Fibroblast of lung (primary cell): Measurements from ENCODE around the gene C1R. TPM values are rescaled to one million over a fixed set of nuclear protein-coding genes. Genes with fewer than 3 reads are reported as not detected.

Source experiments
- DNase-seq, 2 donors: peaks; one replicate each; pipeline versions ENCODE4 v3.0.0 to v3.0.0-alpha.2; 2010; ENCODE audit warnings: low read depth in 2 of 2
- H2AFZ ChIP-seq: 2 replicates; pipeline ENCODE4 v1.5.1; 2012; ENCODE audit warnings: low read length, control low read depth, inconsistent platforms
- H3K27ac ChIP-seq: 2 replicates; pipeline ENCODE4 v1.5.1; 2011; ENCODE audit warnings: low read length, control low read depth; ENCODE audit not compliant: insufficient read depth
- H3K27me3 ChIP-seq: 2 replicates; pipeline ENCODE4 v1.5.1; 2011; ENCODE audit warnings: mild to moderate bottlenecking, low read length; ENCODE audit not compliant: control insufficient read depth, insufficient read depth
- H3K36me3 ChIP-seq: 2 replicates; pipeline ENCODE4 v1.5.1; 2011; ENCODE audit warnings: low read length; ENCODE audit not compliant: control insufficient read depth, insufficient read depth
- H3K4me1 ChIP-seq: 2 replicates; pipeline ENCODE4 v1.5.1; 2011; ENCODE audit warnings: low read length; ENCODE audit not compliant: control insufficient read depth, insufficient read depth; ENCODE audit errors: extremely low read depth
- H3K4me2 ChIP-seq: 2 replicates; pipeline ENCODE4 v1.5.1; 2011; ENCODE audit warnings: low read length, control low read depth; ENCODE audit not compliant: insufficient read depth; ENCODE audit errors: extremely low read depth
- H3K4me3 ChIP-seq, 4 experiments: fragments of 200-600 bp in 1 of 4; sonication (generic) in 1 of 4; replicated peaks in 1 of 4; 2 replicates each; pipeline ENCODE4 v1.5.1; 2011 to 2016; ENCODE audit warnings: low read length in 4 of 4, low read depth in 3 of 4, mild to moderate bottlenecking in 3 of 4, control low read depth in 2 of 4, inconsistent platforms in 1 of 4, mixed read lengths in 1 of 4; ENCODE audit not compliant: insufficient read depth in 1 of 4; ENCODE audit errors: control extremely low read depth in 1 of 4
- H3K79me2 ChIP-seq: 2 replicates; pipeline ENCODE4 v1.5.1; 2012; ENCODE audit warnings: mild to moderate bottlenecking, low read length, inconsistent platforms; ENCODE audit not compliant: control insufficient read depth, insufficient read depth
- H3K9ac ChIP-seq: 2 replicates; pipeline ENCODE4 v1.5.1; 2011; ENCODE audit warnings: mild to moderate bottlenecking, low read length, control low read depth; ENCODE audit not compliant: insufficient read depth
- H3K9me3 ChIP-seq: 2 replicates; pipeline ENCODE4 v1.5.1; 2012; ENCODE audit warnings: low read depth, low read length; ENCODE audit not compliant: control insufficient read depth, insufficient read depth
- H4K20me1 ChIP-seq: 2 replicates; pipeline ENCODE4 v1.5.1; 2011; ENCODE audit warnings: low read length; ENCODE audit not compliant: control insufficient read depth, insufficient read depth; ENCODE audit errors: extremely low read depth
- EZH2 ChIP-seq: IDR thresholded peaks from 2 replicates; pipeline ENCODE4 v1.5.1; 2012; ENCODE audit warnings: low read length, control low read depth, mild to moderate bottlenecking; ENCODE audit errors: missing control alignments
- polyA plus RNA-seq, 2 donors: library from polyadenylated mRNA; depleted of rRNA in 1 of 2; stranded (reverse) in 1 of 2; unstranded in 1 of 2; fragments of >200 nt; gene quantifications; 2 replicates each; pipeline ENCODE4 v1.2.1, GENCODE V29; 2011 to 2012; ENCODE audit warnings: missing spikeins in 1 of 2
- total RNA-seq: library from RNA; depleted of rRNA; stranded (reverse); fragments of >200 nt; gene quantifications from 2 replicates; pipeline ENCODE4 v1.2.1, GENCODE V29; 2014
- TF ChIP-seq, protein P1 (sequence below), 2 donors: IDR thresholded peaks in 1 of 2; conservative IDR thresholded peaks in 1 of 2; 1 replicate in 1 of 2; 2 replicates in 1 of 2; pipeline ENCODE4 v1.5.1; 2011 to 2012; ENCODE audit warnings: low read length in 2 of 2, control low read depth in 1 of 2, inconsistent platforms in 1 of 2, low read depth in 1 of 2, mild to moderate bottlenecking in 1 of 2

Gene C1R
- total and polyA plus RNA-seq, 2 donors (not counting 1 experiment from before 2014, with no cell fraction given), result 407 to 617 TPM

DNA sequence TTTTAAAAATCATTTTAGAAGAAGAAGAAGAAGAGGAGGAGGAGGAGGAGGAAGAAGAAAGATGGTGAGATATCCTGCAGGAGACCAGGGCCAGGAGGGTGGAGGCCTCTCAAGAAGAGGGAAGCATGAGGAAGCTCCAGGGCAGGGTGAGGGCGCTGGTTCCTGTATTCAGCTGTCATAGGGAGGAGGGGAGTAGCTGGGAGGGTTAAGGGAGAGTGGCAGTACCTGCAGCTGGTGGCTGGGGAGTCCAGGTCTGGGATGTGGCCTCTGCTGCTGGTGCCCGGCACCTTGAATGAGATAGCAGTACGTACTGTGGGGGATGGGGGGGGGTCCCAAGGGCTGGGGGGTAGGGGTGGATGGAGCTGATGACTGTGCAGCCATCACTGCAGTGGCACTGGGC, 26.6 kb upstream of the C1R start:
- no peak for DNase-seq
- Histone ChIP-seq H3K79me2 (no peaks in the 10 kb centered on the region), H3K9me3 (no peaks in the 10 kb centered on the region), H2AFZ (no peak overlapping the region), H3K27me3 (no peaks in the 10 kb centered on the region), H4K20me1 (no peaks in the 10 kb centered on the region), H3K27ac (no peak overlapping the region), H3K4me1 (no peaks in the 10 kb centered on the region), H3K36me3 (peaks cover 3% of the 10 kb centered on the region), H3K9ac (no peak overlapping the region), H3K4me2 (no peak overlapping the region), H3K4me3 (no peak overlapping the region)
- no peak for TF ChIP-seq EZH2
- TF ChIP-seq, protein P1, sequence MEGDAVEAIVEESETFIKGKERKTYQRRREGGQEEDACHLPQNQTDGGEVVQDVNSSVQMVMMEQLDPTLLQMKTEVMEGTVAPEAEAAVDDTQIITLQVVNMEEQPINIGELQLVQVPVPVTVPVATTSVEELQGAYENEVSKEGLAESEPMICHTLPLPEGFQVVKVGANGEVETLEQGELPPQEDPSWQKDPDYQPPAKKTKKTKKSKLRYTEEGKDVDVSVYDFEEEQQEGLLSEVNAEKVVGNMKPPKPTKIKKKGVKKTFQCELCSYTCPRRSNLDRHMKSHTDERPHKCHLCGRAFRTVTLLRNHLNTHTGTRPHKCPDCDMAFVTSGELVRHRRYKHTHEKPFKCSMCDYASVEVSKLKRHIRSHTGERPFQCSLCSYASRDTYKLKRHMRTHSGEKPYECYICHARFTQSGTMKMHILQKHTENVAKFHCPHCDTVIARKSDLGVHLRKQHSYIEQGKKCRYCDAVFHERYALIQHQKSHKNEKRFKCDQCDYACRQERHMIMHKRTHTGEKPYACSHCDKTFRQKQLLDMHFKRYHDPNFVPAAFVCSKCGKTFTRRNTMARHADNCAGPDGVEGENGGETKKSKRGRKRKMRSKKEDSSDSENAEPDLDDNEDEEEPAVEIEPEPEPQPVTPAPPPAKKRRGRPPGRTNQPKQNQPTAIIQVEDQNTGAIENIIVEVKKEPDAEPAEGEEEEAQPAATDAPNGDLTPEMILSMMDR (conservative IDR thresholded peaks at IDR 0.05 in 1 of 2, IDR thresholded peaks at IDR 0.05 in 1 of 2; ENCODE audit: low read depth in 1 of 2, low read length in 2 of 2), result no peak

DNA sequence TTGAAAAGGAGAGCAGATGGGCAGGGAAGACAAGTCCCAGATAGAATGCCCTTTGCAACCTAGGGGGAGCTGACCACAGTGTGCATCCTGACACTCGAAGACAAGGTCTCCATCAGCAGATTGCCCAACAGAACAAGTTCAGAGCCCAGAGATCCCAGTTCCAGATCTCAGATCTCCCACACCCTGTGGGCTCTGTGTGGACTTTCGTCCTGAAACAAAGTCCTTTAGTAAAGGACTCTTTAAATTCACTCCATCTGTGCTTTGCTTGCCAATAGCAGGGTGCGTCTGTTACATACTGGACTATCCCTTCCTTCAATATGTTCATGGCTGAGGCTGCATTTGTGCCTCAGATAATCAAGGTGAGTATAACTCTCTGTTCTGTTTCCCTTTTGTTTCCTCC, 25.4 kb upstream of the C1R start:
- Histone ChIP-seq H2AFZ (no peak overlapping the region), H3K9ac (no peak overlapping the region), H3K4me2 (no peak overlapping the region), H3K79me2 (no peaks in the 10 kb centered on the region), H3K27ac (no peak overlapping the region), H3K4me3 (no peak overlapping the region), H3K4me1 (no peaks in the 10 kb centered on the region), H3K9me3 (no peaks in the 10 kb centered on the region), H3K36me3 (peaks cover 4% of the 10 kb centered on the region), H3K27me3 (no peaks in the 10 kb centered on the region), H4K20me1 (no peaks in the 10 kb centered on the region)
- no peak for DNase-seq
- no peak for TF ChIP-seq EZH2
- TF ChIP-seq, protein P1 (conservative IDR thresholded peaks at IDR 0.05 in 1 of 2, IDR thresholded peaks at IDR 0.05 in 1 of 2; ENCODE audit: low read depth in 1 of 2, low read length in 2 of 2), result no peak

DNA sequence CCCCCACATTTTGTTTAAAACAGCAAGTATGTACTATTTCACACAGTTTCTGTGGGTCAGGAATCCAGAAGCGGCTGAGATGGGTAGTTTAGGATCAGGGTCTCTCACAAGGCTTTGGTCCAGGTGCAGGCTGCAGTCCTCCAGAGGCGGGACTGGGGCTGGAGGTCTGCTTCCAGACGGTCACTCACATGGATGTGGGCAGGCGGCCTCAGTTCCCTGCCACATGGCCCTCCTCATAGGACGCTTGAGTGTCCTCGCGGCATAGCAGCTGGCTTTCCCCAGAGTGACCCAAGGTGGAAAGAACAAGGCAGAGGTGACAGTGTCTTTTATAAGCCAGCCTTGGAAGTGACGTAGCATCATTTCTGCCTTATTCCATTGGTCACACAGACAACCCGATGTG, 24.7 kb upstream of the C1R start:
- no peak overlapping the region for H2AFZ ChIP-seq
- H3K4me1 ChIP-seq, result no peaks in the 10 kb centered on the region
- no peak overlapping the region for H3K4me3 ChIP-seq

More for the DNA sequence above, 24.7 kb upstream of the C1R start:
- DNase-seq, result no peak
- H3K27ac ChIP-seq, result no peak overlapping the region
- H3K9ac ChIP-seq, result no peak overlapping the region
- H3K36me3 ChIP-seq, result peaks cover 4% of the 10 kb centered on the region
- H3K4me2 ChIP-seq, result no peak overlapping the region
- no peak for TF ChIP-seq EZH2
- TF ChIP-seq, protein P1 (conservative IDR thresholded peaks at IDR 0.05 in 1 of 2, IDR thresholded peaks at IDR 0.05 in 1 of 2; ENCODE audit: low read depth in 1 of 2, low read length in 2 of 2), result no peak
- no peaks in the 10 kb centered on the region for H3K27me3 ChIP-seq
- H3K79me2 ChIP-seq, result no peaks in the 10 kb centered on the region
- no peaks in the 10 kb centered on the region for H3K9me3 ChIP-seq
- H4K20me1 ChIP-seq, result no peaks in the 10 kb centered on the region
